Measurements from ENCODE around the gene CBLC.

DNA sequence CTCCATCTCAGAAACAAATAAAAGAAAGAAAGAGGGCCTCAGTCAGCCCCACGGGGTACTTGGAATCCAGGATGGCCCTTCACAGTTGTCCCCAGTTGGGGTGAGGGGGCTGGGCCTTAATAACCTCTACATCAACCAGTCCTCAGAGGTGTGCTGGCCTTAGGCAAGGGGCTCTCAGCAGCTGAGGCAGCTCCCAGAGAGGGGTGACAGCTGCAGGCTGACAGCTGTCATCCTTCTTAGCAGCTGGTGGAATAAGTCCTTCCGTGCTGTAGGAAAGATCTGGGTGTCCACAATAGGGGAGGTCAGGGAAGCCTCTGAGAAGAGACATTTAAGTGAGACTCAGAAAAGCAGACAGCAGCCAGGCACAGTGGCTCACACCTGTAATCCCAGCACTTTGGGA, 38.6 kb downstream of the CBLC start:
- TF ChIP-seq CTCF (conservative IDR thresholded peaks at IDR 0.05) (no peak), ZFX (IDR thresholded peaks at IDR 0.05) (no peak)
